AG04450 (cell line): ENCODE results near the gene CYP24A1. TPM values are rescaled to one million over a fixed set of nuclear protein-coding genes. Genes with fewer than 3 reads are reported as not detected.
A peak's percentile ranks its signal among the peaks of the same experiment; 100 is the strongest.

Experiments
- CTCF ChIA-PET: fragments of 300-600, 350-600 bp; formaldehyde crosslinking; extraction: SDS; loops from one replicate; lab custom pipeline; 2022; ENCODE audit warnings: antibody characterized with exemption, inconsistent platforms; lab: Charles Lee
- POLR2A ChIA-PET: fragments of 350-600 bp; formaldehyde crosslinking; extraction: SDS; loops from one replicate; lab custom pipeline; 2021; ENCODE audit warnings: antibody characterized with exemption, inconsistent platforms; lab: Yijun Ruan, JAX
- DNase-seq: peaks from one replicate; pipeline ENCODE4 v3.0.0-alpha.2; 2011; ENCODE audit warnings: low read depth, low spot score
- H3K27ac ChIP-seq: one replicate; pipeline ENCODE4 v1.5.1; 2012; ENCODE audit warnings: low read depth, low read length, control low read depth
- H3K27me3 ChIP-seq: one replicate; pipeline ENCODE4 v1.6.0; 2012; ENCODE audit warnings: low read length; ENCODE audit not compliant: control insufficient read depth, insufficient read depth
- H3K4me3 ChIP-seq: 2 replicates; pipeline ENCODE4 v1.5.1; 2011; ENCODE audit warnings: mild to moderate bottlenecking, low read depth, low read length, control low read depth
- H3K9me3 ChIP-seq: 2 replicates; pipeline ENCODE4 v1.5.1; 2012; ENCODE audit warnings: low read length; ENCODE audit not compliant: control insufficient read depth, insufficient read depth
- CTCF ChIP-seq: IDR thresholded peaks from 2 replicates; pipeline ENCODE4 v1.5.1; 2011; ENCODE audit warnings: low read depth, low read length, control low read depth, inconsistent platforms
- polyA plus RNA-seq: library from polyadenylated mRNA; depleted of rRNA; stranded (reverse); fragments of >200 nt; gene quantifications from 2 replicates; pipeline ENCODE4 v1.2.3, GENCODE V29; 2011

The CYP24A1 gene
- polyA plus RNA-seq, 1 experiment = 2.1 TPM

GRCh38 chr20:54116550-54117235 is 57.1 kb downstream of the CYP24A1 start:
- ChIA-PET POLR2A (interaction anchor here (1.2 to 2.0 kb wide), 2 partner anchors 16 to 92 kb away, joined by 4 to 26 read pairs; partner anchors contain the start of gene PFDN4), CTCF (interaction anchor here (1.6 kb wide), 1 partner anchor 10 kb away, joined by 7 read pairs; no protein-coding TSS in a partner anchor)
- no peaks in the 10 kb centered on the region for H3K27me3 ChIP-seq
- no peak overlapping the region for H3K4me3 ChIP-seq
- no peak for DNase-seq
- no peak overlapping the region for H3K27ac ChIP-seq
- no peaks in the 10 kb centered on the region for H3K9me3 ChIP-seq
- TF ChIP-seq CTCF = no peak

DNA sequence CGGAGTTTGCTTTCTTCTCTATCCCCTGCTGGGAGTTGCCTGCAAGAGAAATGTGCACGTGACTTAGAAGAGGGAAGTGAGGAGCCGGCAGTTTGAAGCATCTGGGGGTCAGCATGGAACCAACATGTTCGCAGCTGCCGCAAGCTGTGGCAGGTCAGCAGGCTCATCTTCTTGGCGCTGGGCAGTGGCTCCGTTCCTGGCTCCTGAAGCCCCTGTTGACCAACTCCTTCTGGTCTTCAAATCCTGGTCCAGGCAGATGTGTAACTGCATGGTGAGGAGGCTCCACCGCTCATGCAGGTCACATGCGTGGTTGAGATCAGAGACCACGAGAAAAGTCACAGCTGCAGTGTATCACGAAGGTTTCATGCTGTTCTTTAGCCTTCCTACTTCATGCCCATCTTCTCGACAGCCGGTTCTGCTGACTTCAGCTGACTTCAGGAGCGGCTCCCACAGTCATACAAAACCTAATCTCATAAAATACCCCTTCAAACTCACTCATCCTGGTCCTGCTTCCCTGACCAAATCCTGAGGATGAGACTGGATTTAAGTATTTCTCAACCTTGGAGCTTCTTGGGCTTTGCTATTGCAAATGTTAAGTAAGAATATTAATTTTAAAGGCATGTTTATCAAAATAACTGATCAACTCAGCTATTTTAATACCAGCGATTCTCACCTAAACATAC is 58.5 kb downstream of the CYP24A1 start:
- CTCF ChIA-PET = interaction anchor here (1.2 to 2.0 kb wide), 4 partner anchors 9 to 84 kb away, joined by 4 to 21 read pairs (median 6); no protein-coding TSS in a partner anchor
- Histone ChIP-seq H3K27me3 (no peaks in the 10 kb centered on the region), H3K4me3 (no peak overlapping the region), H3K27ac (peak overlapping the region; percentile 88), H3K9me3 (no peaks in the 10 kb centered on the region)
- no peak for TF ChIP-seq CTCF
- no peak for DNase-seq
- POLR2A ChIA-PET = interaction anchor here (0.6 to 2.0 kb wide), 3 partner anchors 17 to 521 kb away, joined by 3 to 26 read pairs (median 4); partner anchors contain the start of gene PFDN4

GRCh38 chr20:54114109-54114508 is 59.7 kb downstream of the CYP24A1 start:
- Histone ChIP-seq H3K9me3 (no peaks in the 10 kb centered on the region), H3K27ac (no peak overlapping the region), H3K27me3 (no peaks in the 10 kb centered on the region), H3K4me3 (no peak overlapping the region)
- ChIA-PET CTCF (interaction anchor here (1.0 kb wide), 1 partner anchor 18 kb away, joined by 3 read pairs; no protein-coding TSS in a partner anchor), POLR2A (no interaction called here)
- no peak for DNase-seq
- TF ChIP-seq CTCF = no peak

DNA sequence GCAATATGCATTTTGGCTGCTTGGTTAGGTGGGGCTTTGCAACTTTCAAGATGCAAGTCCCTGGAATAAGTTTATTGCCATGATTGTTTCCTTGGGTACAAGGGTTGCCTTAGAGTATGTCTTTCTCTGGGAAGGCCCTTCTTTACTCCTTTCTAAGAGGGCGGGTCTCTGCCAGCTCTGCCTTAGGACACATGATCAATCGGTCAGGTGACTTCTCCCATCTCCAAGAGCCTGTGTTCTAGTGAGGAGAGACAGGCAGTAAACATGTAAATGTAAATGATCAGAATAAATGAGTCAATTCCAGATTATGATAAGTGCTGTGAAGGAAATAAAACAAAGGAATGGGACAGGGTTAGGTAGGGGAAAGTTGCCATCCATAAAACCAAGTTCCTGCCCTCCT is 60.2 kb downstream of the CYP24A1 start:
- ChIA-PET POLR2A (no interaction called here), CTCF (interaction anchor here (0.6 kb wide), 1 partner anchor 10 kb away, joined by 3 read pairs; no protein-coding TSS in a partner anchor)
- no peak for TF ChIP-seq CTCF

More for the DNA sequence above, 60.2 kb downstream of the CYP24A1 start:
- Histone ChIP-seq H3K27ac (no peak overlapping the region), H3K27me3 (no peaks in the 10 kb centered on the region), H3K4me3 (no peak overlapping the region), H3K9me3 (no peaks in the 10 kb centered on the region)
- no peak for DNase-seq
